Measurements from ENCODE around the gene SHC1.

The SHC1 gene

DNA sequence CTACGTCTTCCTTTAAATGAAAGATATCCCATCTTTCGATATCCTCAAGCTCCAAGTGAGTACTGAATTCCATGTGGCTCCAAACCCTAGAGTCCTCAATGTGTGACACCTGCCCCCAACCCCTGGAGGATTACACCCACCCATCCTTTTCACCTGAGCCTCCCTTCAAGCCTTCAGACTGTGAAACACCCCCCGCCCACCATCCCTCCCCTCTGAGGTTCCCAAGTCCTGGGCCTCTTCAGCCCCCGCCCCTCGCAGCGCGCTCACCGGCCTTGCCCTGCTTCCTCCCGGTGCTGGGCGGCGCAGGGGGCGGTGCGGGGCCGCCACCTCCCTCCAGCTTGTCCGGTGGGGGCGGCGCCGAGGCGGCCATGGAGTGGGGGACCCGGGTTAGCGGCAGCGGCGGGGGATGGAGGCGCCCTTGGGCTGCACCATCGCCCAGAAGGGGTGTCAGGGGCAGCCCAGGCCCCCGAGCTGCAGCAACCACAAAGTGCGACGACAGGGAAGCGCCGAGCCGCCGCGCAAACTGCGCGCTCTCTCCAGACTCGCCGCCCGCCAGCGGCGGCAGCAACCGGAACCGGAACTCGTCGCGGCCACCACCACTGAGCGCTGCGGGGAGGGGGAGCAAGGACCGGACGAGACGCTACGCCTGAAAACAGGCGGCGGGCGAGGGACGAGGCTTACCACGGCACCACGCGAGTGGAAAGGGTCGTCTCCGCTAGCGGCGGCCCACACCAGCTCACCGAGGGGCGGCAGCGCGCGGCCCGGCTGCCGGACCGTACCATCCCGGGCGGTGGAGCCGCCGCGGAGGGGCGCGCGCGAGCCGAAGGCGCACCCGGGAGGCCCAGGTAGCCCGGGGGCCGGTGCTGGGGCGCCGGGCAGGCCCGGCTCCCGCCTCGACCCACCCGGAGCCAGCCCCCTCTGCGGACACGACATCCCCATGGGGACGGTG is 9.1 kb downstream of the SHC1 start, which contains the start of gene PYGO2 (continued):
- peak; percentile 49; the same call in 1 of the 2 replicates for TF ChIP-seq ZNF664 (tag by site-specific recombination; IDR thresholded peaks at IDR 0.05)
- peak; percentile 83; the same call in 1 of the 2 replicates for TF ChIP-seq ZBTB6 (tag by site-specific recombination; IDR thresholded peaks at IDR 0.05)
- TF ChIP-seq ZNF610 (tag by site-specific recombination; IDR thresholded peaks at IDR 0.05; ENCODE audit: borderline replicate concordance), result no peak
- peak; percentile 87 for TF ChIP-seq ZBTB7A (tag by site-specific recombination; IDR thresholded peaks at IDR 0.05; ENCODE audit: low read depth)
- TF ChIP-seq ZNF629 (tag by site-specific recombination; IDR thresholded peaks at IDR 0.05), result peak; percentile 55
- TF ChIP-seq SETDB1 (IDR thresholded peaks at IDR 0.05; ENCODE audit: insufficient read length, low read length), result no peak
- peak; percentile 87 for TF ChIP-seq ZNF341 (tag by site-specific recombination; IDR thresholded peaks at IDR 0.05; ENCODE audit: low read depth)
- peak; percentile 57 for TF ChIP-seq ZNF600 (tag by site-specific recombination; IDR thresholded peaks at IDR 0.05)
- peak; percentile 99 for TF ChIP-seq ZBTB8A (tag by site-specific recombination; IDR thresholded peaks at IDR 0.05)
- TF ChIP-seq ZFHX2 (tag by site-specific recombination; conservative IDR thresholded peaks at IDR 0.05), result peak; percentile 94
- no peak for TF ChIP-seq ZNF707 (tag by site-specific recombination; IDR thresholded peaks at IDR 0.05)
- no peak for TF ChIP-seq ZNF335 (tag by site-specific recombination; conservative IDR thresholded peaks at IDR 0.05)
- TF ChIP-seq KLF16 (tag by site-specific recombination; IDR thresholded peaks at IDR 0.05), result peak; percentile 95
- TF ChIP-seq ZNF324 (tag by site-specific recombination; IDR thresholded peaks at IDR 0.05), result peak; percentile 59; the same call in 1 of the 2 replicates
- peak; percentile 65 for TF ChIP-seq KLF1 (tag by site-specific recombination; IDR thresholded peaks at IDR 0.05)
- TF ChIP-seq GLIS1 (tag by site-specific recombination; IDR thresholded peaks at IDR 0.05), result peak; percentile 77; the same call in 1 of the 2 replicates
- TF ChIP-seq PBX3 (CRISPR knock-in tag; IDR thresholded peaks at IDR 0.05), result 0 out of 2 replicates have a peak, but pooled peaks have one; percentile 59
- TF ChIP-seq ZNF48 (tag by site-specific recombination; IDR thresholded peaks at IDR 0.05), result no peak
- TF ChIP-seq, protein P1, sequence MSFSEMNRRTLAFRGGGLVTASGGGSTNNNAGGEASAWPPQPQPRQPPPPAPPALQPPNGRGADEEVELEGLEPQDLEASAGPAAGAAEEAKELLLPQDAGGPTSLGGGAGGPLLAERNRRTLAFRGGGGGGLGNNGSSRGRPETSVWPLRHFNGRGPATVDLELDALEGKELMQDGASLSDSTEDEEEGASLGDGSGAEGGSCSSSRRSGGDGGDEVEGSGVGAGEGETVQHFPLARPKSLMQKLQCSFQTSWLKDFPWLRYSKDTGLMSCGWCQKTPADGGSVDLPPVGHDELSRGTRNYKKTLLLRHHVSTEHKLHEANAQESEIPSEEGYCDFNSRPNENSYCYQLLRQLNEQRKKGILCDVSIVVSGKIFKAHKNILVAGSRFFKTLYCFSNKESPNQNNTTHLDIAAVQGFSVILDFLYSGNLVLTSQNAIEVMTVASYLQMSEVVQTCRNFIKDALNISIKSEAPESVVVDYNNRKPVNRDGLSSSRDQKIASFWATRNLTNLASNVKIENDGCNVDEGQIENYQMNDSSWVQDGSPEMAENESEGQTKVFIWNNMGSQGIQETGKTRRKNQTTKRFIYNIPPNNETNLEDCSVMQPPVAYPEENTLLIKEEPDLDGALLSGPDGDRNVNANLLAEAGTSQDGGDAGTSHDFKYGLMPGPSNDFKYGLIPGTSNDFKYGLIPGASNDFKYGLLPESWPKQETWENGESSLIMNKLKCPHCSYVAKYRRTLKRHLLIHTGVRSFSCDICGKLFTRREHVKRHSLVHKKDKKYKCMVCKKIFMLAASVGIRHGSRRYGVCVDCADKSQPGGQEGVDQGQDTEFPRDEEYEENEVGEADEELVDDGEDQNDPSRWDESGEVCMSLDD (tag by site-specific recombination; IDR thresholded peaks at IDR 0.05), result peak; percentile 74; the same call in 1 of the 2 replicates
- TF ChIP-seq TSHZ1 (tag by site-specific recombination; IDR thresholded peaks at IDR 0.05; ENCODE audit: borderline replicate concordance), result 0 out of 2 replicates have a peak, but pooled peaks have one; percentile 18
- TF ChIP-seq, protein P2, sequence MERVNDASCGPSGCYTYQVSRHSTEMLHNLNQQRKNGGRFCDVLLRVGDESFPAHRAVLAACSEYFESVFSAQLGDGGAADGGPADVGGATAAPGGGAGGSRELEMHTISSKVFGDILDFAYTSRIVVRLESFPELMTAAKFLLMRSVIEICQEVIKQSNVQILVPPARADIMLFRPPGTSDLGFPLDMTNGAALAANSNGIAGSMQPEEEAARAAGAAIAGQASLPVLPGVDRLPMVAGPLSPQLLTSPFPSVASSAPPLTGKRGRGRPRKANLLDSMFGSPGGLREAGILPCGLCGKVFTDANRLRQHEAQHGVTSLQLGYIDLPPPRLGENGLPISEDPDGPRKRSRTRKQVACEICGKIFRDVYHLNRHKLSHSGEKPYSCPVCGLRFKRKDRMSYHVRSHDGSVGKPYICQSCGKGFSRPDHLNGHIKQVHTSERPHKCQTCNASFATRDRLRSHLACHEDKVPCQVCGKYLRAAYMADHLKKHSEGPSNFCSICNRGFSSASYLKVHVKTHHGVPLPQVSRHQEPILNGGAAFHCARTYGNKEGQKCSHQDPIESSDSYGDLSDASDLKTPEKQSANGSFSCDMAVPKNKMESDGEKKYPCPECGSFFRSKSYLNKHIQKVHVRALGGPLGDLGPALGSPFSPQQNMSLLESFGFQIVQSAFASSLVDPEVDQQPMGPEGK (tag by site-specific recombination; IDR thresholded peaks at IDR 0.05), result peak; percentile 94
- TF ChIP-seq, protein P3, sequence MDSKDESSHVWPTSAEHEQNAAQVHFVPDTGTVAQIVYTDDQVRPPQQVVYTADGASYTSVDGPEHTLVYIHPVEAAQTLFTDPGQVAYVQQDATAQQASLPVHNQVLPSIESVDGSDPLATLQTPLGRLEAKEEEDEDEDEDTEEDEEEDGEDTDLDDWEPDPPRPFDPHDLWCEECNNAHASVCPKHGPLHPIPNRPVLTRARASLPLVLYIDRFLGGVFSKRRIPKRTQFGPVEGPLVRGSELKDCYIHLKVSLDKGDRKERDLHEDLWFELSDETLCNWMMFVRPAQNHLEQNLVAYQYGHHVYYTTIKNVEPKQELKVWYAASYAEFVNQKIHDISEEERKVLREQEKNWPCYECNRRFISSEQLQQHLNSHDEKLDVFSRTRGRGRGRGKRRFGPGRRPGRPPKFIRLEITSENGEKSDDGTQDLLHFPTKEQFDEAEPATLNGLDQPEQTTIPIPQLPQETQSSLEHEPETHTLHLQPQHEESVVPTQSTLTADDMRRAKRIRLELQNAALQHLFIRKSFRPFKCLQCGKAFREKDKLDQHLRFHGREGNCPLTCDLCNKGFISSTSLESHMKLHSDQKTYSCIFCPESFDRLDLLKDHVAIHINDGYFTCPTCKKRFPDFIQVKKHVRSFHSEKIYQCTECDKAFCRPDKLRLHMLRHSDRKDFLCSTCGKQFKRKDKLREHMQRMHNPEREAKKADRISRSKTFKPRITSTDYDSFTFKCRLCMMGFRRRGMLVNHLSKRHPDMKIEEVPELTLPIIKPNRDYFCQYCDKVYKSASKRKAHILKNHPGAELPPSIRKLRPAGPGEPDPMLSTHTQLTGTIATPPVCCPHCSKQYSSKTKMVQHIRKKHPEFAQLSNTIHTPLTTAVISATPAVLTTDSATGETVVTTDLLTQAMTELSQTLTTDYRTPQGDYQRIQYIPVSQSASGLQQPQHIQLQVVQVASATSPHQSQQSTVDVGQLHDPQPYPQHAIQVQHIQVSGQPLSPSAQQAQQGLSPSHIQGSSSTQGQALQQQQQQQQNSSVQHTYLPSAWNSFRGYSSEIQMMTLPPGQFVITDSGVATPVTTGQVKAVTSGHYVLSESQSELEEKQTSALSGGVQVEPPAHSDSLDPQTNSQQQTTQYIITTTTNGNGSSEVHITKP (tag by site-specific recombination; IDR thresholded peaks at IDR 0.05), result peak; percentile 99
- TF ChIP-seq ZBTB17 (tag by site-specific recombination; IDR thresholded peaks at IDR 0.05), result peak; percentile 16
- TF ChIP-seq OVOL3 (tag by site-specific recombination; IDR thresholded peaks at IDR 0.05), result peak; percentile 21; the same call in 1 of the 2 replicates

Data from HEK293 (cell line).